Upper lobe of right lung (tissue), 1 donor: ENCODE results near the gene FARP1. TPM values are rescaled to one million over a fixed set of nuclear protein-coding genes. Genes with fewer than 3 reads are reported as not detected.
A peak's percentile ranks its signal among the peaks of the same experiment; 100 is the strongest.

Experiments used
- ATAC-seq: fragments of 200-7000 bp; cut with Tn5 transposase; one replicate; pipeline ENCODE4 v1.9.1; 2020; ENCODE audit warnings: mild to moderate bottlenecking, moderate library complexity
- DNase-seq: peaks from one replicate; pipeline ENCODE4 v3.0.0-alpha.2; 2020
- H3K27ac ChIP-seq: fragments of 200-600 bp; one replicate; pipeline ENCODE4 v1.8.0; 2022
- H3K27me3 ChIP-seq: fragments of 200-600 bp; one replicate; pipeline ENCODE4 v1.8.0; 2022; ENCODE audit warnings: mild to moderate bottlenecking
- H3K36me3 ChIP-seq: fragments of 200-600 bp; one replicate; pipeline ENCODE4 v1.8.0; 2022
- H3K4me1 ChIP-seq: fragments of 200-600 bp; one replicate; pipeline ENCODE4 v1.8.0; 2022
- H3K4me3 ChIP-seq: fragments of 200-600 bp; one replicate; pipeline ENCODE4 v1.8.0; 2022; ENCODE audit warnings: mild to moderate bottlenecking
- H3K9me3 ChIP-seq: fragments of 200-600 bp; one replicate; pipeline ENCODE4 v1.8.0; 2022
- CTCF ChIP-seq: fragments of 200-600 bp; IDR thresholded peaks from one replicate; pipeline ENCODE4 v1.8.0; 2022; ENCODE audit warnings: antibody characterized with exemption
- intact Hi-C: fragments of 100-400 bp; cut with DNase I; formaldehyde crosslinking; loops from one replicate; pipeline ENCODE4 v1.11.0; 2022
- total RNA-seq: library from RNA; stranded (reverse); fragmentation: NEBNext Ultra II Directional; extraction: Animal tissue kit (Norgen Biotek cat#: 25700); gene quantifications from one replicate; pipeline ENCODE4 v1.2.1, GENCODE V29; 2021
- donor health status: DM: no; HTN: yes; CAD: no; lungs with severe emphysema.

The FARP1 gene
- total RNA-seq, 1 donor from 2014 or later: 95.9 TPM

- Histone ChIP-seq H3K9me3 (no peaks in the 10 kb centered on the region), H3K4me1 (peaks cover 22% of the 10 kb centered on the region), H3K27me3 (no peaks in the 10 kb centered on the region), H3K27ac (no peak overlapping the region), H3K36me3 (no peaks in the 10 kb centered on the region), H3K4me3 (peak overlapping the region; percentile 61)
- intact Hi-C loops: no loop called here
- DNase-seq: no peak
- peak; percentile 16 for TF ChIP-seq CTCF
- ATAC-seq: no peak
Observed at GRCh38 chr13:98144801-98145350, 2.0 kb downstream of the FARP1 start.

- intact Hi-C loops: no loop called here
Observed at GRCh38 chr13:98147521-98147920, 4.6 kb downstream of the FARP1 start.

DNA sequence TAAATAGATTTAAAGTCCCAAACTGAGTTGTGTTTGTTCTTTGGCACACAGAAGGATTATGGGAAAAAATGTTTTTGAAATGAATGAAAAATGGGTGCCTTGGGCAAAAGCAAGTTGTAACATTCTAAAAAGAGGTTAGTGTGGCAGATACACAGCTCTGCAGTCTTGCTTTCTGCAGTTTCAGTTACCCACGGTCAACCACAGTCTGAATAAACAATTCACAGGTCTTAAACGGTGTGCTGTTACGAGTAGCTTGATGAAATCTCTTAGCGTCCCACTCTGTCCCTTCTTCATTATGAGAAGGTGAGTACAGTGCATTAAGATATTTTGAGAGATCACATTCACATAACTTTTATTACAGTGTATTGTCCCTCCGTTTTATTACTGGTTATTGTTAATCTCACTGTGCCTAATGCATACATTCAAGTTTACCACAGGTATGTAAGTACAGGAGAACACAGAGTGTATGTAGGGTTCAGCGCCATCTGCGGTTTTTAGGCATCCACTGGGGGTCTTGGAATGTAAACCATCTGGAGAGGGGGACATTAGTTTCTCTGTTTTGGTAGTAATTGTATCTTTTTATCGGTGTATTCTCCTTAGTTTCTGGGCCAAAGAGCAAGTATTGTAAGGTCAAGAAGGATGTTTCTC, 8.1 kb downstream of the FARP1 start:
- no peaks in the 10 kb centered on the region for H3K27me3 ChIP-seq
- H3K4me1 ChIP-seq: peaks cover 4% of the 10 kb centered on the region
- ATAC-seq (no peak), DNase-seq (no peak)
- TF ChIP-seq CTCF: no peak
- H3K4me3 ChIP-seq: no peak overlapping the region
- no peaks in the 10 kb centered on the region for H3K9me3 ChIP-seq
- intact Hi-C loops: no loop called here
- no peaks in the 10 kb centered on the region for H3K36me3 ChIP-seq
- no peak overlapping the region for H3K27ac ChIP-seq

More at GRCh38 chr13:98147521-98147920, 4.6 kb downstream of the FARP1 start:
- no peak for TF ChIP-seq CTCF
- no peak overlapping the region for H3K4me3 ChIP-seq
- no peaks in the 10 kb centered on the region for H3K27me3 ChIP-seq
- H3K4me1 ChIP-seq: peaks cover 16% of the 10 kb centered on the region
- no peaks in the 10 kb centered on the region for H3K36me3 ChIP-seq
- no peaks in the 10 kb centered on the region for H3K9me3 ChIP-seq
- H3K27ac ChIP-seq: no peak overlapping the region
- DNase-seq: no peak
- ATAC-seq: no peak

DNA sequence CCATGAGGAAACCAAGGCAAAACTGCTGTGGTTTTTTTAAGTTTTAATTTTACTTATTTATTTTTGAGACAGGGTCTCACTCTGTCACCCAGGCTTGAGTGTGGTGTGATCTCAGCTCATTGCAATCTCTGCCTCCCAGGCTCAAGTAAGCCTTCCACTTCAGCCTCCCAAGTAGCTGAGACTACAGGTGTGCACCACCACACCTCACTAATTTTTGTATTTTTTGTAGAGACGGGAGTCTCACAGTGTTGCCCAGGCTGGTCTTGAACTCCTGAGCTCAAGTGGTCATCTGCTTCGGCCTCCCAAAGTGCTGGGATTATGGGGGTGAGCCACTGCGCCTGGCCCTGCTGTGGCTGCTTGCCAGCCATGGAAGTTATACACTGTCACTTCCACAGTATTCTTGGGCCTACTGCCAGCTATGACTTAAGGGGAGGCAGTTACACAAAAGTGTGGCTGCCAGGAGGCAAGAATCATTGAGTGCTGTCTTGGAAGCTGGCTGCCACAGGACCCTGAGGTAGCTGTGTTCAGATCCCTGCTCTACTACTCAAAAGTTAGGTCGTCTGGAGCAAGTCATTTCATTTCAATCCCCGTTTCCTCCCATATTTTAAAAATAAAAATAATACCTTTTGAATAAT, 12.7 kb downstream of the FARP1 start:
- Histone ChIP-seq H3K4me3 (no peak overlapping the region), H3K27me3 (no peaks in the 10 kb centered on the region), H3K27ac (no peak overlapping the region), H3K36me3 (no peaks in the 10 kb centered on the region), H3K4me1 (no peaks in the 10 kb centered on the region), H3K9me3 (no peaks in the 10 kb centered on the region)
- no peak for DNase-seq
- TF ChIP-seq CTCF: no peak
- intact Hi-C loops: no loop called here
- peak; percentile 10 for ATAC-seq

DNA sequence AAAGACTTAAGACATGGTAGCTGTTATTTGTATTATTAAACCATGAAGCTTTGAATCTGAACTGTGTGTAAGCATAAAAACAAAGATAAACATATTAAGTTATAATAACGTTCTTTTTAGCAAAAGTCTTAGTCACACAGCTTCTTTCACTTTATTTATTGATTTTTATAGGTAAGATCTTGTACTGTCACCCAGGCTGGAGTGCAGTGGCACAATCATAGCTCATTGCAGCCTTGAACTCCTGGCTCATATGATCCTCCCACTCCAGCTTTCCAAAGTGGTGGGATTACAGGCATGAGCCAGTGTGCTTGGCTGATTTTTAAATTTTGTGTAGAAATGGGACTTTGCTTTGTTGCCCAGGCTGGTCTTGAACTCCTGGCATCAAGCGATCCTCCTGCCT, 13.4 kb downstream of the FARP1 start:
- no peaks in the 10 kb centered on the region for H3K27me3 ChIP-seq
- intact Hi-C loops: no loop called here
- DNase-seq: no peak
- no peak for TF ChIP-seq CTCF
- no peak overlapping the region for H3K27ac ChIP-seq
- H3K4me1 ChIP-seq: no peaks in the 10 kb centered on the region
- ATAC-seq: no peak
- no peaks in the 10 kb centered on the region for H3K9me3 ChIP-seq
- H3K36me3 ChIP-seq: no peaks in the 10 kb centered on the region
- H3K4me3 ChIP-seq: no peak overlapping the region
